ENCODE measurements around the gene SH3RF1. TPM values are rescaled to one million over a fixed set of nuclear protein-coding genes. Genes with fewer than 3 reads are reported as not detected.
"Not testable (repeated sequence)": the region's sequence is repeated elsewhere in the genome, so short reads cannot be mapped to it uniquely, and the experiment has no call there.

Gene SH3RF1
- total and polyA plus RNA-seq, 2 of the 13 experiments (the other 11 are each of a cell fraction or from before 2014, with no cell fraction given), result 3.1 to 3.2 TPM

DNA sequence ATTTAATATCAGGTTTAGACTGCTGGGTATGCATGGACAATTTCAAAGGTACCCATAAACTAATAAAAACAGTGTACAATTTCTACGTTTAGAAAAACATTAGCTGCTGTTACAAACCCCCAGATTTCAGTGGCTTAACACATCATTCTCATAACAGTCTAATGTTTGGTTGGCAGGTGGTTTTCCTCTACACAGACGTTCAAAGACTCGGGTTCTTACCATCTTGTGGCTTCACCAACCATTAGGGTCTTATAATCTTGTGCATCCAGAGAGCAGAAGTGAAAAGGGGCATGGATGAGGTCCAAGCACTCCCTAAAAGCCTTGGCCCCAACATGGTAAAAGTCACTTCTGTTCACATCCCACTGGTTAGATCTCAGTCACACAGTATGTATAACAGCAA is 71.6 kb downstream of the SH3RF1 start (continued):
- TF ChIP-seq, protein P1, sequence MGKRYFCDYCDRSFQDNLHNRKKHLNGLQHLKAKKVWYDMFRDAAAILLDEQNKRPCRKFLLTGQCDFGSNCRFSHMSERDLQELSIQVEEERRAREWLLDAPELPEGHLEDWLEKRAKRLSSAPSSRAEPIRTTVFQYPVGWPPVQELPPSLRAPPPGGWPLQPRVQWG (CRISPR knock-in tag; IDR thresholded peaks at IDR 0.05; ENCODE audit: borderline replicate concordance, low read depth), result no peak
- no peak for TF ChIP-seq SNAI1 (CRISPR knock-in tag; IDR thresholded peaks at IDR 0.05; ENCODE audit: borderline replicate concordance)
- TF ChIP-seq, protein P2, sequence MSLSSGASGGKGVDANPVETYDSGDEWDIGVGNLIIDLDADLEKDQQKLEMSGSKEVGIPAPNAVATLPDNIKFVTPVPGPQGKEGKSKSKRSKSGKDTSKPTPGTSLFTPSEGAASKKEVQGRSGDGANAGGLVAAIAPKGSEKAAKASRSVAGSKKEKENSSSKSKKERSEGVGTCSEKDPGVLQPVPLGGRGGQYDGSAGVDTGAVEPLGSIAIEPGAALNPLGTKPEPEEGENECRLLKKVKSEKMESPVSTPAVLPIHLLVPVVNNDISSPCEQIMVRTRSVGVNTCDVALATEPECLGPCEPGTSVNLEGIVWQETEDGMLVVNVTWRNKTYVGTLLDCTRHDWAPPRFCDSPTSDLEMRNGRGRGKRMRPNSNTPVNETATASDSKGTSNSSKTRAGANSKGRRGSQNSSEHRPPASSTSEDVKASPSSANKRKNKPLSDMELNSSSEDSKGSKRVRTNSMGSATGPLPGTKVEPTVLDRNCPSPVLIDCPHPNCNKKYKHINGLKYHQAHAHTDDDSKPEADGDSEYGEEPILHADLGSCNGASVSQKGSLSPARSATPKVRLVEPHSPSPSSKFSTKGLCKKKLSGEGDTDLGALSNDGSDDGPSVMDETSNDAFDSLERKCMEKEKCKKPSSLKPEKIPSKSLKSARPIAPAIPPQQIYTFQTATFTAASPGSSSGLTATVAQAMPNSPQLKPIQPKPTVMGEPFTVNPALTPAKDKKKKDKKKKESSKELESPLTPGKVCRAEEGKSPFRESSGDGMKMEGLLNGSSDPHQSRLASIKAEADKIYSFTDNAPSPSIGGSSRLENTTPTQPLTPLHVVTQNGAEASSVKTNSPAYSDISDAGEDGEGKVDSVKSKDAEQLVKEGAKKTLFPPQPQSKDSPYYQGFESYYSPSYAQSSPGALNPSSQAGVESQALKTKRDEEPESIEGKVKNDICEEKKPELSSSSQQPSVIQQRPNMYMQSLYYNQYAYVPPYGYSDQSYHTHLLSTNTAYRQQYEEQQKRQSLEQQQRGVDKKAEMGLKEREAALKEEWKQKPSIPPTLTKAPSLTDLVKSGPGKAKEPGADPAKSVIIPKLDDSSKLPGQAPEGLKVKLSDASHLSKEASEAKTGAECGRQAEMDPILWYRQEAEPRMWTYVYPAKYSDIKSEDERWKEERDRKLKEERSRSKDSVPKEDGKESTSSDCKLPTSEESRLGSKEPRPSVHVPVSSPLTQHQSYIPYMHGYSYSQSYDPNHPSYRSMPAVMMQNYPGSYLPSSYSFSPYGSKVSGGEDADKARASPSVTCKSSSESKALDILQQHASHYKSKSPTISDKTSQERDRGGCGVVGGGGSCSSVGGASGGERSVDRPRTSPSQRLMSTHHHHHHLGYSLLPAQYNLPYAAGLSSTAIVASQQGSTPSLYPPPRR (CRISPR knock-in tag; IDR thresholded peaks at IDR 0.05; ENCODE audit: borderline replicate concordance), result no peak

DNA sequence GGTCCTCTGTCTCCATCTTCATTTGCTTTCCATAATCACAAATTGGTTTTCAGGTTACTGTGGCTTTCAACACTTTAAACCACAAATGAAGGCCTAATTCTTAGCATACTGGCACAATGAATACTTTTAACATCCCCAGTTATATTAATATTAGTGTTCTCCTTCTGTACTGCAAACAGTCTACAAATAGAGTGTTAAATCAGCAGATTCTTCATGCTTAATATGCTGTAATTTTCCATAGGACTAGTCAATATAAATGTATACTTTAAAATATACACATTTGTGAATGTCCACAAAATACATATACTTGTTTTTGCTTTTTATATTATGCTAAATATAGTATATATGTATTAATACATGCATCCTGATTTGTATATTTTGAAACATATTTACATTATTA is 72.6 kb downstream of the SH3RF1 start:
- H2AFZ ChIP-seq (ENCODE audit: low read length), result no peak overlapping the region
- H3K4me3 ChIP-seq (replicated peaks in 1 of 3; ENCODE audit: insufficient read depth in 1 of 3, low read depth in 2 of 3, low read length in 3 of 3), result no peak overlapping the region
- no peak overlapping the region for H3K9ac ChIP-seq (ENCODE audit: insufficient read depth, low read depth, low read length)
- no peak for DNase-seq (ENCODE audit: low spot score)
- no peak overlapping the region for H3K4me2 ChIP-seq (ENCODE audit: low read depth, low read length)
- no peaks in the 10 kb centered on the region for H3K9me3 ChIP-seq (ENCODE audit: low read length)
- H3K79me2 ChIP-seq (ENCODE audit: insufficient read depth, low read length), result no peaks in the 10 kb centered on the region
- ChIA-PET POLR2A (no interaction called here), CTCF (ENCODE audit: low intra/inter-chr PET ratio, low total read pairs) (no interaction called here)
- in situ Hi-C loops (cut with HindIII; ENCODE audit: extremely low pct_ligation_motif_present, low pct_unique_long_range_greater_than_20kb), result no loop called here
- intact Hi-C loops (cut with micrococcal nuclease; ENCODE audit: unreplicated experiment), result no loop called here
- H3K4me1 ChIP-seq (ENCODE audit: insufficient read depth, low read length), result peaks cover 25% of the 10 kb centered on the region
- TF ChIP-seq, protein P3, sequence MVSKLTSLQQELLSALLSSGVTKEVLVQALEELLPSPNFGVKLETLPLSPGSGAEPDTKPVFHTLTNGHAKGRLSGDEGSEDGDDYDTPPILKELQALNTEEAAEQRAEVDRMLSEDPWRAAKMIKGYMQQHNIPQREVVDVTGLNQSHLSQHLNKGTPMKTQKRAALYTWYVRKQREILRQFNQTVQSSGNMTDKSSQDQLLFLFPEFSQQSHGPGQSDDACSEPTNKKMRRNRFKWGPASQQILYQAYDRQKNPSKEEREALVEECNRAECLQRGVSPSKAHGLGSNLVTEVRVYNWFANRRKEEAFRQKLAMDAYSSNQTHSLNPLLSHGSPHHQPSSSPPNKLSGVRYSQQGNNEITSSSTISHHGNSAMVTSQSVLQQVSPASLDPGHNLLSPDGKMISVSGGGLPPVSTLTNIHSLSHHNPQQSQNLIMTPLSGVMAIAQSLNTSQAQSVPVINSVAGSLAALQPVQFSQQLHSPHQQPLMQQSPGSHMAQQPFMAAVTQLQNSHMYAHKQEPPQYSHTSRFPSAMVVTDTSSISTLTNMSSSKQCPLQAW (CRISPR knock-in tag; IDR thresholded peaks at IDR 0.05), result no peak
- TF ChIP-seq MAFK (conservative IDR thresholded peaks at IDR 0.05 in 1 of 2, IDR thresholded peaks at IDR 0.05 in 1 of 2; ENCODE audit: low read length in 2 of 2), result peak in 1 of 2 experiments; percentile 47; a peak in 1 of 4 replicates
- no peaks in the 10 kb centered on the region for H4K20me1 ChIP-seq (ENCODE audit: insufficient read depth, low read length)
- H3K27me3 ChIP-seq (ENCODE audit: control insufficient read depth in 1 of 2, insufficient read depth in 2 of 2, low read length in 2 of 2), result no peaks in the 10 kb centered on the region; a peak in 1 of 5 replicates
- H3K36me3 ChIP-seq (replicated peaks in 1 of 2; ENCODE audit: control insufficient read depth in 1 of 2, insufficient read depth in 2 of 2, low read length in 2 of 2), result no peaks in the 10 kb centered on the region
- H3K27ac ChIP-seq (ENCODE audit: extremely low read length, insufficient read depth, low read length), result no peak overlapping the region
- no TSS peak for BruUV-seq (replicated peaks)
- no peak for ATAC-seq
- no peak for FAIRE-seq

DNA sequence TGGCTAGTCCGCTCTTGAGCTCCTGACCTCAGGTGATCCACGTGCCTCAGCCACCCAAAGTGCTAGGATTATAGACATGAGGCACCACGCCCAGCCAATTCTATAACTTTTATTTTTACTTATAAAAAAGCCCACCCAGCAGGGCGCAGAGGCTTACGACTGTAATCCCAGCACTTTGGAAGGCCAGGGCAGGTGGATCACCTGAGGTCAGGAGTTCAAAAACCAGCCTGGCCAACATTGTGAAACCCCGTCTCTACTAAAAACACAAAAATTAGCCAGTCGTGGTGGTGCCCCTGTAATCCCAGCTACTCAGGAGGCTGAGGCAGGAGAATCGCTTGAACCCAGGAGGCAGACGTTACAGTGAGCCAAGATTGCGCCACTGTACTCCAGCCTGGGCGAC is 73.5 kb downstream of the SH3RF1 start:
- intact Hi-C loops (cut with micrococcal nuclease; ENCODE audit: unreplicated experiment); BruUV-seq (replicated peaks); H3K4me3 ChIP-seq (replicated peaks in 1 of 3; ENCODE audit: insufficient read depth in 1 of 3, low read depth in 2 of 3, low read length in 3 of 3); CTCF ChIA-PET (ENCODE audit: low intra/inter-chr PET ratio, low total read pairs); H3K27ac ChIP-seq (ENCODE audit: extremely low read length, insufficient read depth, low read length); FAIRE-seq; H3K9me3 ChIP-seq (ENCODE audit: low read length); H3K79me2 ChIP-seq (ENCODE audit: insufficient read depth, low read length); H3K36me3 ChIP-seq (replicated peaks in 1 of 2; ENCODE audit: control insufficient read depth in 1 of 2, insufficient read depth in 2 of 2, low read length in 2 of 2); POLR2A ChIA-PET; H3K4me2 ChIP-seq (ENCODE audit: low read depth, low read length); in situ Hi-C loops (cut with HindIII; ENCODE audit: extremely low pct_ligation_motif_present, low pct_unique_long_range_greater_than_20kb); ATAC-seq; H2AFZ ChIP-seq (ENCODE audit: low read length); H4K20me1 ChIP-seq (ENCODE audit: insufficient read depth, low read length); H3K27me3 ChIP-seq (ENCODE audit: control insufficient read depth in 1 of 2, insufficient read depth in 2 of 2, low read length in 2 of 2); DNase-seq (ENCODE audit: low spot score); H3K9ac ChIP-seq (ENCODE audit: insufficient read depth, low read depth, low read length): not testable (repeated sequence)
- H3K4me1 ChIP-seq (ENCODE audit: insufficient read depth, low read length), result peaks cover 21% of the 10 kb centered on the region
- 91% methylated on average over 11 of the region's 11 CpGs for WGBS (ENCODE audit: low lambda C conversion rate)

All from HepG2 (cell line).